HFF-Myc (cell line): ENCODE measurements around the gene GLRX5.

Source experiments
- DNase-seq: peaks from one replicate; pipeline ENCODE4 v3.0.0-alpha.2; 2011; ENCODE audit warnings: low read depth; ENCODE audit errors: extremely low read depth
- H3K4me3 ChIP-seq: replicated peaks from 2 replicates; pipeline ENCODE4 v1.5.1; 2011; ENCODE audit warnings: low read depth, mild to moderate bottlenecking, control low read depth, low read length
- TF ChIP-seq, protein P1 (sequence below): IDR thresholded peaks from 2 replicates; pipeline ENCODE4 v1.5.1; 2012; ENCODE audit warnings: mild to moderate bottlenecking, low read depth, low read length, control low read depth; ENCODE audit errors: missing control alignments

GLRX5 gene

DNA sequence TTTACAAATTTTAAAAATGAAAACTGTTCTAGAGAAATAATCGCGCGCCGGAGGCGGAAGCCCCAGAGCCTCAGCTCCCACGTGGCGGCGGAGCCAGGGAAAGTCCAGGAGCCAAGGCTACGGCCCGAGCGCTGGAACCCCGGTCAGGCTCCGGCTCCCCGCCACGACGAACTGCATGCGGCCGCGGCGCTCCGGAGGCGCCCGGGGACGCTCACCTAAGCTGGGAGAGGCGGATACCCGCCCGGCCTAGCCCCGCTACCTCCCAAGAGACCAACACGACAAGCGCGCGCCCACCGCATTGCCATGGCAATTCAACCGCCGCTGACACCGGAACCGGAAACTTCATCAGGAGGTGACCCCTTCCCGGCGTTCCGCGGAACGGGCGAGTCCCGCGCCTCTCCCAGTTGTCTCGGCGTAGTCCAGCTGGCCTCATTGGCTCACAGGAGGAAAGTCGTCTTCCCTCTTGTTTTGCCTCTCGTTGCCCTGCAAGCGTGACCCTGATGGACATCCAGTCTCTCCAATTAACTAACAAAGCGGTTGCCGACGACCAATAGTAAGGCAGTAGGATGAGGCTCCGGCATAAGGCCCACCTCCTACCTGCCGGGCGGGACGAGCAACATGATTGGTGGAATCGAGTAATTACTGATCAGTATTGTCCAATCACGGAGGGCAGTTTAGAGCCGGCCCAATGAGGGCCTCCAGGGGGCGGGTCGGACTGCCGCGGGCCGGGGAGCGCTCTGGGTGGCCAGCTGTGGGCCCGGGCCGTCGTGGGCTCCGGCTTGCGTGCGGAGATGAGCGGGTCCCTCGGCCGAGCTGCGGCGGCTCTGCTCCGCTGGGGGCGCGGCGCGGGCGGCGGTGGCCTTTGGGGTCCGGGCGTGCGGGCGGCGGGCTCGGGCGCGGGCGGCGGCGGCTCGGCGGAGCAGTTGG lies at the start of gene GLRX5:
TSS of gene GLRX5 (plus strand) at position 752 of the 927 bp plus-strand sequence. CDS start at position 792, 40 bp downstream.
- H3K4me3 ChIP-seq, result peak within 1 kb of the TSS; percentile 93
- DNase-seq, result peak; percentile 100
- TF ChIP-seq, protein P1, sequence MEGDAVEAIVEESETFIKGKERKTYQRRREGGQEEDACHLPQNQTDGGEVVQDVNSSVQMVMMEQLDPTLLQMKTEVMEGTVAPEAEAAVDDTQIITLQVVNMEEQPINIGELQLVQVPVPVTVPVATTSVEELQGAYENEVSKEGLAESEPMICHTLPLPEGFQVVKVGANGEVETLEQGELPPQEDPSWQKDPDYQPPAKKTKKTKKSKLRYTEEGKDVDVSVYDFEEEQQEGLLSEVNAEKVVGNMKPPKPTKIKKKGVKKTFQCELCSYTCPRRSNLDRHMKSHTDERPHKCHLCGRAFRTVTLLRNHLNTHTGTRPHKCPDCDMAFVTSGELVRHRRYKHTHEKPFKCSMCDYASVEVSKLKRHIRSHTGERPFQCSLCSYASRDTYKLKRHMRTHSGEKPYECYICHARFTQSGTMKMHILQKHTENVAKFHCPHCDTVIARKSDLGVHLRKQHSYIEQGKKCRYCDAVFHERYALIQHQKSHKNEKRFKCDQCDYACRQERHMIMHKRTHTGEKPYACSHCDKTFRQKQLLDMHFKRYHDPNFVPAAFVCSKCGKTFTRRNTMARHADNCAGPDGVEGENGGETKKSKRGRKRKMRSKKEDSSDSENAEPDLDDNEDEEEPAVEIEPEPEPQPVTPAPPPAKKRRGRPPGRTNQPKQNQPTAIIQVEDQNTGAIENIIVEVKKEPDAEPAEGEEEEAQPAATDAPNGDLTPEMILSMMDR, result no peak

DNA sequence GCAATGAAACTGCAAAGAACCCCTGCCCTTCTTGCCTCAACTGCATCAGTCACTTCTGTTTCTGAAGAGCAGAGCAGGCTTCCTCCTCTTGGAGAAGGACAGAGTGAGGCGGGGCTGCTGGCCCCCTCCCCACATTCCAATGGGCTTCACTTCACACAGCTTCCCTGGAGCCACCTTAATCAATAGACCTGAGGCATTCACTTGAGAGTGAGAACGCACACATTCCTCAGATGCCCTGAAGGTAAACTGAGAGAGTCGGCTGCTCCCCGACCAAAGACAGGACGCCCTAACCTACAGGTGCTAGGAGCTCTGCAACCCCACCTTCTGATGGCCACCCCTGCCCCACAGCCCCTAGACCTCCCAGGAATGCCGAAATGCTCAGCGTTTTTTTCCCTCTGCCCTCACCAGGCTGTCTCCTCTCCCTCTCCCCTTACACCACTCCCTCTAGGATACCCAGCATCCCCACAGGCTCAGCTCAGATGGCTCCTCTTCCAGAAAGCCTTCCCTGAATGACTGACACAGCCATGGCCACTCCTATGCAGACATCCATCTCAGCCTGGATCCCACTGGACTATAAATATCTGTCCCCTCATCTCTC lies 49.5 kb upstream of the GLRX5 start:
- DNase-seq, result no peak
- H3K4me3 ChIP-seq, result no peak overlapping the region
- TF ChIP-seq, protein P1, result no peak

DNA sequence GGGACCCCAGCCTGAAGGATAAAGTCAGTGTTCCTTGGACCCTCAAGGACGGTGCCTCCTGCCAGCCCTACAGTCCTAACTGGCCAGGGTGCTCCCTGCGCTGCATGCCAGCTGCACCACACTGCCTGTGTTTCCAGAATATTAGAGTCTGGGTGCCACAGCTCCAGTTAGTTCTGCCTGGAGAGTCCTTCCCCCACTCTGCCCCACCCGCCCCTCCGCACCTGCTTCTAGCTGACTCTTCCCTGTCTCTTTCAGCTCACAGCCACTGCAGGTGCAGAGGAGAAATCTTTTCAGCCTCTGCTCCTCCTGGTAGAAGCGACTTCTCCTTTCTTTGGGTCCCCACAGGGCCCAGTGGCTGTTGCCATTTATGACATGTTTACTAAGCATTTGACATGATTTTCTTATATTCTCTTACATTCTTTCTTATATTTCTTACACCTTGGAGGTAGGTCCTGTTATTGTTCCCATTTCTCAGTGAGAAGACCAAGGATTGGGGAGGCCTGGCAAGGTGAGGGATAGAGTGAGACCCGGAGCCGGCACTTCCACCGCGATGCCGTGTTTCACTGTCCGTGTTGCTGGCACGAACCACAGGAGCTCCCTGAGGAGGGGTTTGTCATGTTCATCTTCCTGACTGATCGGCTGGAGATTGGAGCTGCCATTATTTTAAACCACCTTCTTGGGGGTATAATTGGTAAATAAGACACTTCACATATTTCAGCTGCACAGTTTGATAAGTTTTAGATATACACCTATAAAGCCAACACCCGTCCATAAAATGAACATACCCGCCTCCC lies 47.8 kb upstream of the GLRX5 start:
- TF ChIP-seq, protein P1, result no peak
- H3K4me3 ChIP-seq, result no peak overlapping the region
- no peak for DNase-seq

DNA sequence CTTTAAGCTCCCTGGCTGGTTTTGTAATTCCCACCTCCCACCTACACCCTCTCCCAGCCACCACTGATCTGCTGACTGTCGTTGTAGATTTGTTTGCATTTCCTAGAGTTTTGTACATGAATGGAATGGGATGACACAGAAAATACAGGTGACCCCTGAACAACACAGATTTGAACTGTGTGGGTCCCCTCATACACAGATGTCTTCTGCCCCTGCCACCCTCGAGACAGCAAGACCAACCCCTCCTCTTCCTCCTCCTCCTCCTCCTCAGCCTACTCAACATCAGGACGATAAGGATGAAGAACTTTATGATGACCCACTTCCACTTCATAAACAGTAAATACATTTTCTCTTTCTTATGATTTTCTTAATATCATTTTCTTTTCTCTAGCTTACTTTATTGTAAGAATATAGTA lies 47.2 kb upstream of the GLRX5 start:
- TF ChIP-seq, protein P1, result no peak
- H3K4me3 ChIP-seq, result no peak overlapping the region
- no peak for DNase-seq

DNA sequence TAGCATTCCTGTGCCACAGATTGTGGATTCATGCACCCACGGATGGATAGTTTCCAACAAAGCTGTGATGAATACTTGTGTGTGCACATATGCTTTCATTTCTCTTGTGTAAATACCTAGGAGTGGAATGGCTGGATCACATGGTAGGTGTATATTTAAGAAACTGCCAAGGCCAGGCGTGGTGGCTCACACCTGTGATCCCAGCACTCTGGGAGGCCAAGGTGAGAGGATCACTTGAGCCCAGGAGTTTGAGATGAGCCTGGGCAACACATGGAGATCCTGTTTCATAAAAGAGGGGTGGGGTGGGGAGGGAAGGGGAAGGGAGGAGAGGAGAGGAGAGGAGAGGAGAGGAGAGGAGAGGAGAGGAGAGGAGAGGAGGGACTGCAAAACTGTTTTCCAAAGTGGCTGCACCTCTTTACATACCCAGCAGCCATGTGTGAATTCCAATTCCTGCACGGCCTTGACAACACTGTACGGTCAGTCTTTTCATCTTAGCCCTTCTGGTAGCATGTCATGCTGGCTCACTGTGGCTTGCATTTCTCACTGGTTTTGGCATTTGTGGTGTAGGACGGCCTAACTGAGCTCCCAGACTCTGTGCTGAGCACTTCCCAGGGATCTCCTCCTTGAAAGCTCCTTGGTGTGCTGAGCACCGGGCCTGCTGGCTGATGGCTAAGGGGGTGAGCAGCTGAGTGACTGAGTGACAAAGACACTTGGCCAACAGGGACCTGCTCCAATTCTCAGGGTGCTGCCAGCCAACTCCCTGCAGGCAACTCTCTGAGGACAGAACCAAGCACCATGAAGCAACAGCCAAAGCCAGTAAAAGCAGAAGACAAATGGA lies 46.3 kb upstream of the GLRX5 start:
- no peak overlapping the region for H3K4me3 ChIP-seq
- TF ChIP-seq, protein P1, result no peak
- no peak for DNase-seq
